Keratinocyte (primary cell): Measurements from ENCODE around the gene REXO1.

Experiments used
- CTCF ChIP-seq, 3 experiments: IDR thresholded peaks in 1 of 3; conservative IDR thresholded peaks in 1 of 3; optimal IDR thresholded peaks in 1 of 3; 2 replicates in 2 of 3; 3 replicates in 1 of 3; pipeline versions ENCODE3 to v1.5.1; 2011; ENCODE audit warnings: low read length in 3 of 3, mild to moderate bottlenecking in 3 of 3, moderate library complexity in 2 of 3, control low read depth in 1 of 3, inconsistent platforms in 1 of 3; ENCODE audit not compliant: insufficient read depth in 2 of 3; ENCODE audit errors: extremely low read depth in 1 of 3
- EZH2 ChIP-seq: IDR thresholded peaks from one replicate; pipeline ENCODE4 v1.6.1; 2012; ENCODE audit warnings: inconsistent platforms, mild to moderate bottlenecking, low read length, moderate library complexity

- no peak for TF ChIP-seq CTCF (optimal IDR thresholded peaks at IDR 0.05 in 1 of 3, IDR thresholded peaks at IDR 0.05 in 1 of 3, conservative IDR thresholded peaks at IDR 0.05 in 1 of 3; ENCODE audit: extremely low read depth in 1 of 3, insufficient read depth in 2 of 3, low read length in 3 of 3)
- no peak for TF ChIP-seq EZH2
Observed at GRCh38 chr19:1871140-1871597, 22.9 kb upstream of the REXO1 start.
